ENCODE measurements around the gene ATP6V0A1. TPM values are rescaled to one million over a fixed set of nuclear protein-coding genes. Genes with fewer than 3 reads are reported as not detected.

ATP6V0A1 gene
- total and polyA plus RNA-seq, 2 donors (not counting 3 experiments of a cell fraction or from before 2014, with no cell fraction given), result 37.3 to 49.2 TPM

- ChIA-PET CTCF (interaction anchor here (0.8 to 6.9 kb wide), 18 partner anchors 9 to 201 kb away, joined by 3 to 73 read pairs (median 5); partner anchors contain the start of gene STAT3), POLR2A (interaction anchor here (0.6 to 4.8 kb wide), 15 partner anchors 8 to 457 kb away, joined by 3 to 71 read pairs (median 5); partner anchors contain the start of genes CNP, NAGLU and STAT3)
- Histone ChIP-seq H3K27ac (ENCODE audit: insufficient read depth, low read depth, low read length) (peak within 1 kb of the TSS; percentile 80), H4K20me1 (replicated peaks; ENCODE audit: control insufficient read depth, extremely low read depth, insufficient read depth, low read length) (no peaks in the 10 kb centered on the region), H2AFZ (ENCODE audit: low read depth, low read length) (peak within 1 kb of the TSS; percentile 77), H3K9me1 (replicated peaks; ENCODE audit: control insufficient read depth, extremely low read depth, insufficient read depth, low read length) (no peaks in the 10 kb centered on the region), H3K4me2 (ENCODE audit: insufficient read depth, low read length) (peak within 1 kb of the TSS; percentile 75), H3K4me1 (ENCODE audit: control insufficient read depth, extremely low read depth, insufficient read depth, low read length) (peaks cover 24% of the 10 kb centered on the region), H3K4me3 (replicated peaks in 1 of 3; ENCODE audit: insufficient read depth in 1 of 3, low read depth in 1 of 3, low read length in 3 of 3) (peak within 1 kb of the TSS; percentile 67 to 84 (median 79)), H3K79me2 (ENCODE audit: control insufficient read depth, insufficient read depth, low read length) (peaks cover 50% of the 10 kb centered on the region), H3K36me3 (ENCODE audit: control insufficient read depth in 2 of 2, extremely low read depth in 1 of 2, insufficient read depth in 2 of 2, low read length in 2 of 2) (no peaks in the 10 kb centered on the region), H3K9me3 (replicated peaks; ENCODE audit: control insufficient read depth, insufficient read depth, low read length) (no peaks in the 10 kb centered on the region), H3K9ac (replicated peaks; ENCODE audit: extremely low read depth, insufficient read depth, low read length) (peak within 1 kb of the TSS; percentile 86), H3K27me3 (ENCODE audit: control insufficient read depth in 2 of 2, insufficient read depth in 2 of 2, low read length in 2 of 2) (no peaks in the 10 kb centered on the region)
- dilution Hi-C loops (cut with MboI; ENCODE audit: extremely low pct_ligation_motif_present, low sequenced_read_pairs), result no loop called here
- TF ChIP-seq GATA2 (IDR thresholded peaks at IDR 0.05; ENCODE audit: insufficient read depth, insufficient read length, low read depth, low read length) (no peak), POLR2A (IDR thresholded peaks at IDR 0.05; ENCODE audit: low read depth, low read length) (peak; percentile 99), FOS (IDR thresholded peaks at IDR 0.05; ENCODE audit: borderline replicate concordance, insufficient read depth, low read length) (peak; percentile 26), MYC (IDR thresholded peaks at IDR 0.05; ENCODE audit: low read depth, low read length) (peak; percentile 32), POLR2AphosphoS5 (IDR thresholded peaks at IDR 0.05; ENCODE audit: insufficient read depth, low read depth, low read length) (peak; percentile 100), JUN (IDR thresholded peaks at IDR 0.05; ENCODE audit: borderline replicate concordance, insufficient read depth, insufficient read length, low read depth) (no peak)
- TF ChIP-seq, protein P1, sequence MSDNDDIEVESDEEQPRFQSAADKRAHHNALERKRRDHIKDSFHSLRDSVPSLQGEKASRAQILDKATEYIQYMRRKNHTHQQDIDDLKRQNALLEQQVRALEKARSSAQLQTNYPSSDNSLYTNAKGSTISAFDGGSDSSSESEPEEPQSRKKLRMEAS (IDR thresholded peaks at IDR 0.05; ENCODE audit: insufficient read depth, insufficient read length), result no peak
- TF ChIP-seq, protein P2, sequence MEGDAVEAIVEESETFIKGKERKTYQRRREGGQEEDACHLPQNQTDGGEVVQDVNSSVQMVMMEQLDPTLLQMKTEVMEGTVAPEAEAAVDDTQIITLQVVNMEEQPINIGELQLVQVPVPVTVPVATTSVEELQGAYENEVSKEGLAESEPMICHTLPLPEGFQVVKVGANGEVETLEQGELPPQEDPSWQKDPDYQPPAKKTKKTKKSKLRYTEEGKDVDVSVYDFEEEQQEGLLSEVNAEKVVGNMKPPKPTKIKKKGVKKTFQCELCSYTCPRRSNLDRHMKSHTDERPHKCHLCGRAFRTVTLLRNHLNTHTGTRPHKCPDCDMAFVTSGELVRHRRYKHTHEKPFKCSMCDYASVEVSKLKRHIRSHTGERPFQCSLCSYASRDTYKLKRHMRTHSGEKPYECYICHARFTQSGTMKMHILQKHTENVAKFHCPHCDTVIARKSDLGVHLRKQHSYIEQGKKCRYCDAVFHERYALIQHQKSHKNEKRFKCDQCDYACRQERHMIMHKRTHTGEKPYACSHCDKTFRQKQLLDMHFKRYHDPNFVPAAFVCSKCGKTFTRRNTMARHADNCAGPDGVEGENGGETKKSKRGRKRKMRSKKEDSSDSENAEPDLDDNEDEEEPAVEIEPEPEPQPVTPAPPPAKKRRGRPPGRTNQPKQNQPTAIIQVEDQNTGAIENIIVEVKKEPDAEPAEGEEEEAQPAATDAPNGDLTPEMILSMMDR (IDR thresholded peaks at IDR 0.05; ENCODE audit: extremely low read depth in 1 of 2, insufficient read depth in 1 of 2, low read depth in 1 of 2, low read length in 2 of 2), result no peak
- peak; percentile 95 for DNase-seq (ENCODE audit: low read depth, low spot score)
- intact Hi-C loops (cut with micrococcal nuclease), result loop anchor here (1.0 kb wide), 3 partner anchors 16 to 96 kb away; partner anchors contain the start of gene STAT3
- BruUV-seq (replicated peaks), result TSS peak; percentile 95
- FAIRE-seq, result peak; percentile 95
Observed at GRCh38 chr17:42422958-42423712, 35.5 kb upstream of the ATP6V0A1 start, which contains the start of gene CAVIN1. TSS of gene CAVIN1 (minus strand) at chr17:42423256. CDS start at chr17:42423097, 159 bp downstream.

Data from endothelial cell of umbilical vein (primary cell).